K562 (cell line): ENCODE results near the gene AGL. TPM values are rescaled to one million over a fixed set of nuclear protein-coding genes. Genes with fewer than 3 reads are reported as not detected.

Source experiments
- FOXK1 ChIP-seq: sonication (generic); formaldehyde crosslinking; IDR thresholded peaks from 2 replicates; pipeline ENCODE4 v1.8.0; 2022; ENCODE audit warnings: missing genetic modification reagents, mild to moderate bottlenecking, borderline replicate concordance
- LARP7 ChIP-seq: fragments of 450-650 bp; IDR thresholded peaks from 2 replicates; pipeline ENCODE4 v1.6.1; 2016
- MAZ ChIP-seq, 2 experiments: fragments of 450-650 bp in 1 of 2; sonication (generic) in 1 of 2; formaldehyde crosslinking; IDR thresholded peaks in 1 of 2; conservative IDR thresholded peaks in 1 of 2; 2 replicates each; pipeline versions ENCODE4 v1.4.0 to v1.5.0; 2020; ENCODE audit warnings: mild to moderate bottlenecking in 1 of 2, missing genetic modification reagents in 1 of 2
- SMAD3 ChIP-seq: fragments of 450-650 bp; formaldehyde crosslinking; conservative IDR thresholded peaks from 2 replicates; pipeline ENCODE4 v1.4.0; 2020; ENCODE audit warnings: mild to moderate bottlenecking
- SNRNP70 ChIP-seq: fragments of 200-400 bp; formaldehyde crosslinking; optimal IDR thresholded peaks from 2 replicates; pipeline ENCODE3; 2017; ENCODE audit warnings: low read depth, low read length
- SP2 ChIP-seq: IDR thresholded peaks from 2 replicates; pipeline ENCODE4 v1.6.1; 2011; ENCODE audit warnings: mild to moderate bottlenecking, low read depth, low read length, moderate library complexity; ENCODE audit not compliant: poor library complexity, severe bottlenecking; ENCODE audit errors: extremely low read depth
- SRF ChIP-seq, 2 experiments: fragments of 250-450, 450-650 bp in 1 of 2; sonication (Bioruptor Pico) in 1 of 2; sonication (generic) in 1 of 2; formaldehyde crosslinking; IDR thresholded peaks; 2 replicates each; pipeline versions ENCODE4 v1.5.0 to v1.5.1; 2020 to 2022; ENCODE audit warnings: mild to moderate bottlenecking in 1 of 2, missing genetic modification reagents in 1 of 2
- STAG1 ChIP-seq: sonication (generic); formaldehyde crosslinking; IDR thresholded peaks from 2 replicates; pipeline ENCODE4 v1.5.0; 2020; ENCODE audit warnings: missing genetic modification reagents, borderline replicate concordance
- TSC22D4 ChIP-seq: fragments of 450-650 bp; IDR thresholded peaks from 2 replicates; pipeline ENCODE4 v1.6.1; 2016; ENCODE audit warnings: missing genetic modification characterization, missing biosample characterization, control low read depth
- polyA plus RNA-seq, 8 experiments: library from polyadenylated mRNA; depleted of rRNA in 4 of 8; stranded (reverse) in 5 of 8; unstranded in 3 of 8; fragments of >200 nt; fragmentation: Nextera tagmentation in 2 of 8; fragmentation: Illumina TruSeq in 1 of 8; extraction: Ambion mirVana in 2 of 8; extraction: Trizol in 1 of 8; gene quantifications; 2 replicates each; pipeline versions ENCODE4 v1.2.1 to v1.2.3, GENCODE V29; 2011 to 2014; ENCODE audit warnings: inconsistent platforms in 1 of 8, missing spikeins in 1 of 8
- total RNA-seq, 7 experiments: library from RNA; depleted of rRNA in 6 of 7; stranded (reverse); fragments of >200 nt in 6 of 7; fragmentation: Illumina TruSeq in 2 of 7; extraction: Trizol in 2 of 7; gene quantifications; 2 replicates each; pipeline versions ENCODE4 v1.2.1 to v1.2.3, GENCODE V29; 2011 to 2021; ENCODE audit warnings: low replicate concordance in 1 of 7
- TF ChIP-seq, protein P1 (sequence below): fragments of 250-450 bp; sonication (Bioruptor Pico); IDR thresholded peaks from 2 replicates; pipeline ENCODE4 v1.4.0; 2020; ENCODE audit warnings: mild to moderate bottlenecking

The AGL gene
- total and polyA plus RNA-seq, 9 of the 15 experiments (the other 6 are each of a cell fraction or from before 2014, with no cell fraction given) = 6.3 to 20.4 (median 12.4) TPM

DNA sequence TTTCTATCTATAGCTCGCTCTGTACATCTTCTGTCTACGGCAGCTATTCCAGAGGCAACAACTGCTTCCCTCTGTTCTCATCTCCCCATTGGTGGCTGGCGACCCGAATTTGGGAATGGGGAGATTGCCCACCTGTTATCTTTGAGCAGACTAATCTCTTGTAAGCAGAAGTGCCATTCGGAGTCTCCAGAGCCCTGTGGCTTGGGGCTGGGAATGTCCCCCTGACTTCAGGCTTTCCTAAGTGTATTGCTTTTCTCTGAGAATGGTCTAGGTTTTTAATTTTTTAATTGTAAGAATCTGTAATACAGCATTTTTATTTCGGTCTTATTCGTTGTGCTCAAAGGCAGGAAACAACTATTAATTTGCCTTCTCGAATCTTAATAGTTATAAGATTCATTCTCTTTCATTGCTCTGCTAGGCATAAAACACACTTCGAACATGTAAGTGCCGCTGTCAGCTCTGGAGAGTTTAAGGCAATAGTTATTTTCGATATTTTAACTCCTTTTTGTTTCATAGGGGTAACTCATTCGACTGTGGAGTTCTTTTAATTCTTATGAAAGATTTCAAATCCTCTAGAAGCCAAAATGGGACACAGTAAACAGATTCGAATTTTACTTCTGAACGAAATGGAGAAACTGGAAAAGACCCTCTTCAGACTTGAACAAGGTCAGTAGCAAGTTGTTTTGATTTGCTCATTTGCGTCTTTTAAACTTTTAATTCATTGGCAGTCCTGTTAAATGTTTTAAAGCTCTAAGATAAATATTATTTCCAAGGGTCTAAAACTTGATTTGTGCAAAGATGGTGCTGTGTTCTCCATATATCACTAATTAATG is 514 bp downstream of the AGL start (continued):
- TF ChIP-seq TSC22D4 (tag) (no peak), SRF (CRISPR knock-in tag; IDR thresholded peaks at IDR 0.05) (0 out of 4 replicates have a peak, but pooled peaks of 1 of the 2 experiments have one; percentile 23), STAG1 (CRISPR knock-in tag) (no peak), SMAD3 (CRISPR knock-in tag) (no peak), MAZ (CRISPR knock-in tag; conservative IDR thresholded peaks at IDR 0.05 in 1 of 2, IDR thresholded peaks at IDR 0.05 in 1 of 2) (no peak), SNRNP70 (no peak), LARP7 (no peak), FOXK1 (CRISPR knock-in tag) (no peak), SP2 (no peak)
- TF ChIP-seq, protein P1, sequence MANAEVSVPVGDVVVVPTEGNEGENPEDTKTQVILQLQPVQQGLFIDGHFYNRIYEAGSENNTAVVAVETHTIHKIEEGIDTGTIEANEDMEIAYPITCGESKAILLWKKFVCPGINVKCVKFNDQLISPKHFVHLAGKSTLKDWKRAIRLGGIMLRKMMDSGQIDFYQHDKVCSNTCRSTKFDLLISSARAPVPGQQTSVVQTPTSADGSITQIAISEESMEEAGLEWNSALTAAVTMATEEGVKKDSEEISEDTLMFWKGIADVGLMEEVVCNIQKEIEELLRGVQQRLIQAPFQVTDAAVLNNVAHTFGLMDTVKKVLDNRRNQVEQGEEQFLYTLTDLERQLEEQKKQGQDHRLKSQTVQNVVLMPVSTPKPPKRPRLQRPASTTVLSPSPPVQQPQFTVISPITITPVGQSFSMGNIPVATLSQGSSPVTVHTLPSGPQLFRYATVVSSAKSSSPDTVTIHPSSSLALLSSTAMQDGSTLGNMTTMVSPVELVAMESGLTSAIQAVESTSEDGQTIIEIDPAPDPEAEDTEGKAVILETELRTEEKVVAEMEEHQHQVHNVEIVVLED (CRISPR knock-in tag) = no peak
